ENCODE data around the gene OTOG. TPM values are rescaled to one million over a fixed set of nuclear protein-coding genes. Genes with fewer than 3 reads are reported as not detected.

The OTOG gene
- total RNA-seq, 1 experiment from 2014 or later: not detected

GRCh38 chr11:17686231-17686980 is 139.3 kb downstream of the OTOG start:
- no TSS peak for BruUV-seq (replicated peaks)
- H3K27ac Mint-ChIP-seq (ENCODE audit: low read depth, unreplicated experiment): no peak overlapping the region
- H3K4me3 Mint-ChIP-seq (ENCODE audit: unreplicated experiment): no peak overlapping the region
- H3K9me3 Mint-ChIP-seq (ENCODE audit: unreplicated experiment): no peaks in the 10 kb centered on the region
- TF ChIP-seq CTCF (IDR thresholded peaks at IDR 0.05; ENCODE audit: unreplicated experiment): no peak
- DNase-seq (ENCODE audit: unreplicated experiment): no peak
- no peaks in the 10 kb centered on the region for H3K36me3 Mint-ChIP-seq (ENCODE audit: insufficient read depth, unreplicated experiment)
- CTCF ChIA-PET: interaction anchor here (1.5 kb wide), 1 partner anchor 45 kb away, joined by 4 read pairs; no protein-coding TSS in a partner anchor
- POLR2A ChIA-PET: no interaction called here
- no peaks in the 10 kb centered on the region for H3K4me1 Mint-ChIP-seq (ENCODE audit: insufficient read depth, unreplicated experiment)
- peaks cover 8% of the 10 kb centered on the region for H3K27me3 Mint-ChIP-seq (ENCODE audit: insufficient read depth, unreplicated experiment)
- intact Hi-C loops (cut with micrococcal nuclease): no loop called here

- Mint-ChIP-seq H3K27ac (ENCODE audit: low read depth, unreplicated experiment) (no peak overlapping the region), H3K36me3 (ENCODE audit: insufficient read depth, unreplicated experiment) (no peaks in the 10 kb centered on the region), H3K27me3 (ENCODE audit: insufficient read depth, unreplicated experiment) (peaks cover 25% of the 10 kb centered on the region), H3K4me3 (ENCODE audit: unreplicated experiment) (no peak overlapping the region), H3K4me1 (ENCODE audit: insufficient read depth, unreplicated experiment) (no peaks in the 10 kb centered on the region), H3K9me3 (ENCODE audit: unreplicated experiment) (no peaks in the 10 kb centered on the region)
- intact Hi-C loops (cut with micrococcal nuclease): no loop called here
- no peak for DNase-seq (ENCODE audit: unreplicated experiment)
- CTCF ChIA-PET: no interaction called here
- POLR2A ChIA-PET: no interaction called here
- BruUV-seq (replicated peaks): no TSS peak
- TF ChIP-seq CTCF (IDR thresholded peaks at IDR 0.05; ENCODE audit: unreplicated experiment): no peak
Observed at GRCh38 chr11:17687946-17688670, 141.0 kb downstream of the OTOG start.

- H3K9me3 Mint-ChIP-seq (ENCODE audit: unreplicated experiment): no peaks in the 10 kb centered on the region
- H3K27ac Mint-ChIP-seq (ENCODE audit: low read depth, unreplicated experiment): no peak overlapping the region
- CTCF ChIA-PET: no interaction called here
- intact Hi-C loops (cut with micrococcal nuclease): no loop called here
- no peak for DNase-seq (ENCODE audit: unreplicated experiment)
- H3K4me1 Mint-ChIP-seq (ENCODE audit: insufficient read depth, unreplicated experiment): no peaks in the 10 kb centered on the region
- no peak for TF ChIP-seq CTCF (IDR thresholded peaks at IDR 0.05; ENCODE audit: unreplicated experiment)
- H3K27me3 Mint-ChIP-seq (ENCODE audit: insufficient read depth, unreplicated experiment): peaks cover 56% of the 10 kb centered on the region
- no peaks in the 10 kb centered on the region for H3K36me3 Mint-ChIP-seq (ENCODE audit: insufficient read depth, unreplicated experiment)
- H3K4me3 Mint-ChIP-seq (ENCODE audit: unreplicated experiment): no peak overlapping the region
- POLR2A ChIA-PET: no interaction called here
- no TSS peak for BruUV-seq (replicated peaks)
Observed at GRCh38 chr11:17691550-17691949, 144.5 kb downstream of the OTOG start.

- H3K36me3 Mint-ChIP-seq (ENCODE audit: insufficient read depth, unreplicated experiment): no peaks in the 10 kb centered on the region
- no peak for TF ChIP-seq CTCF (IDR thresholded peaks at IDR 0.05; ENCODE audit: unreplicated experiment)
- no peak for DNase-seq (ENCODE audit: unreplicated experiment)
- ChIA-PET POLR2A (no interaction called here), CTCF (no interaction called here)
- no peaks in the 10 kb centered on the region for H3K9me3 Mint-ChIP-seq (ENCODE audit: unreplicated experiment)
- BruUV-seq (replicated peaks): no TSS peak
- H3K4me3 Mint-ChIP-seq (ENCODE audit: unreplicated experiment): no peak overlapping the region
- no peaks in the 10 kb centered on the region for H3K4me1 Mint-ChIP-seq (ENCODE audit: insufficient read depth, unreplicated experiment)
- peaks cover 60% of the 10 kb centered on the region for H3K27me3 Mint-ChIP-seq (ENCODE audit: insufficient read depth, unreplicated experiment)
- no peak overlapping the region for H3K27ac Mint-ChIP-seq (ENCODE audit: low read depth, unreplicated experiment)
- intact Hi-C loops (cut with micrococcal nuclease): no loop called here
Observed at GRCh38 chr11:17691976-17692375, 144.9 kb downstream of the OTOG start.

All from MCF 10A (cell line).